Bronchial epithelial cell (primary cell): ENCODE data around the gene PTPRC. TPM values are rescaled to one million over a fixed set of nuclear protein-coding genes. Genes with fewer than 3 reads are reported as not detected.

ENCODE experiments used
- DNase-seq: peaks from one replicate; pipeline ENCODE4 v3.0.0-alpha.2; 2010; ENCODE audit warnings: low read depth
- FAIRE-seq: peaks from 2 replicates; lab custom pipeline; 2011; peaks lifted over from hg19 to GRCh38; lab: Jason Lieb, UNC
- H3K27me3 ChIP-seq: 2 replicates; pipeline ENCODE4 v1.5.1; 2011; ENCODE audit warnings: low read length; ENCODE audit not compliant: control insufficient read depth, insufficient read depth
- H3K36me3 ChIP-seq: 2 replicates; pipeline ENCODE4 v1.5.1; 2011; ENCODE audit warnings: low read length; ENCODE audit not compliant: control insufficient read depth, insufficient read depth
- H3K4me3 ChIP-seq: 2 replicates; pipeline ENCODE4 v1.5.1; 2011; ENCODE audit warnings: mild to moderate bottlenecking, low read depth, low read length, control low read depth
- CTCF ChIP-seq: IDR thresholded peaks from 2 replicates; pipeline ENCODE4 v1.5.1; 2011; ENCODE audit warnings: mild to moderate bottlenecking, moderate library complexity, low read length, control low read depth, inconsistent platforms; ENCODE audit not compliant: insufficient read depth, severe bottlenecking
- total RNA-seq: library from RNA; depleted of rRNA; stranded (reverse); fragments of >200 nt; gene quantifications from 2 replicates; pipeline ENCODE4 v1.2.1, GENCODE V29; 2014

PTPRC gene
- total RNA-seq, 1 donor from 2014 or later, result not detected

GRCh38 chr1:198637157-198637556 lies 1.7 kb upstream of the PTPRC start:
- FAIRE-seq, result no peak
- no peak for TF ChIP-seq CTCF
- no peak for DNase-seq

DNA sequence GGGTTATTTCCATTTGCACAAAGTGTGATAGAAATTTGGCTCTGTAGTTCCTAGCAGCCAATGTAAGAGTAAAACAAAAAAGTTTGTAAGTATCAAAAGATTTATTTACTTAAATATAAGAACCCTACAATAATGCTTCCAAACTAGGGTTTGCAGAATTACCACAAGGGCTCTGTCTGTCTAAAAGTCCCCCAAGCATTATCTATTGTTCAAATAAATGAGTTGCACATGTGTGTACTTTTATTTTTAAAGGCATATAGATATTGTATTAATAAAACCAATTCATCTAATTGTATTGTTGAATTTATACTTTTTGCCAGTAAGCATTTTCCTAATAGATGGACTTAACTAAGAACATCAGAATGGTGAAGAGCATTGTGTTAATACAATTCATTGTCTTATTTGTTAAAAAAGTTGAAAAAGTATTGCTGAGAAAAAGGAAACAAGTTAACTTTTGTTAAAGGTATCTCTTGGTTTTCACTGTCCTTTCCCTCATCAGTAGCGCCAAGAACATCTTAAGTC lies 863 bp upstream of the PTPRC start:
- no peak for TF ChIP-seq CTCF

More at GRCh38 chr1:198637157-198637556, 1.7 kb upstream of the PTPRC start:
- no peaks in the 10 kb centered on the region for H3K27me3 ChIP-seq
- no peak overlapping the region for H3K4me3 ChIP-seq
- no peaks in the 10 kb centered on the region for H3K36me3 ChIP-seq

GRCh38 chr1:198638441-198638840 lies 399 bp upstream of the PTPRC start:
- DNase-seq, result no peak
- no peak for TF ChIP-seq CTCF
- Histone ChIP-seq H3K4me3 (no peak overlapping the region), H3K27me3 (no peaks in the 10 kb centered on the region), H3K36me3 (no peaks in the 10 kb centered on the region)
- no peak for FAIRE-seq

More for the DNA sequence above, 863 bp upstream of the PTPRC start:
- FAIRE-seq (no peak), DNase-seq (no peak)
- H3K4me3 ChIP-seq, result no peak overlapping the region
- no peaks in the 10 kb centered on the region for H3K36me3 ChIP-seq
- H3K27me3 ChIP-seq, result no peaks in the 10 kb centered on the region

- Histone ChIP-seq H3K4me3 (no peak overlapping the region), H3K36me3 (no peaks in the 10 kb centered on the region), H3K27me3 (no peaks in the 10 kb centered on the region)
- DNase-seq, result no peak
- no peak for TF ChIP-seq CTCF
- no peak for FAIRE-seq
These were observed 867 bp downstream of the PTPRC start for GRCh38 chr1:198639671-198640143.

- DNase-seq, result no peak
These were observed 1.3 kb downstream of the PTPRC start for GRCh38 chr1:198640174-198640573.

More at GRCh38 chr1:198640174-198640573, 1.3 kb downstream of the PTPRC start:
- H3K4me3 ChIP-seq, result no peak overlapping the region
- no peaks in the 10 kb centered on the region for H3K36me3 ChIP-seq
- FAIRE-seq, result no peak
- H3K27me3 ChIP-seq, result no peaks in the 10 kb centered on the region
- no peak for TF ChIP-seq CTCF
